ENCODE measurements around the gene TRABD2B. TPM values are rescaled to one million over a fixed set of nuclear protein-coding genes. Genes with fewer than 3 reads are reported as not detected.

Gene TRABD2B
- total RNA-seq, 2 experiments from 2014 or later, result not detected

- Mint-ChIP-seq H3K9me3 (no peaks in the 10 kb centered on the region), H3K4me1 (ENCODE audit: low read depth) (no peaks in the 10 kb centered on the region), H3K4me3 (no peak overlapping the region), H3K36me3 (ENCODE audit: low read depth) (no peaks in the 10 kb centered on the region), H3K27ac (no peak overlapping the region), H3K27me3 (ENCODE audit: low read depth) (peaks cover 7% of the 10 kb centered on the region)
- intact Hi-C loops (cut with micrococcal nuclease), result no loop called here
- CTCF ChIA-PET, result interaction anchor here (1.0 kb wide), 1 partner anchor 20 kb away, joined by 3 read pairs; no protein-coding TSS in a partner anchor
- no peak for DNase-seq
These were observed 222.0 kb downstream of the TRABD2B start for GRCh38 chr1:47774986-47775834.

DNA sequence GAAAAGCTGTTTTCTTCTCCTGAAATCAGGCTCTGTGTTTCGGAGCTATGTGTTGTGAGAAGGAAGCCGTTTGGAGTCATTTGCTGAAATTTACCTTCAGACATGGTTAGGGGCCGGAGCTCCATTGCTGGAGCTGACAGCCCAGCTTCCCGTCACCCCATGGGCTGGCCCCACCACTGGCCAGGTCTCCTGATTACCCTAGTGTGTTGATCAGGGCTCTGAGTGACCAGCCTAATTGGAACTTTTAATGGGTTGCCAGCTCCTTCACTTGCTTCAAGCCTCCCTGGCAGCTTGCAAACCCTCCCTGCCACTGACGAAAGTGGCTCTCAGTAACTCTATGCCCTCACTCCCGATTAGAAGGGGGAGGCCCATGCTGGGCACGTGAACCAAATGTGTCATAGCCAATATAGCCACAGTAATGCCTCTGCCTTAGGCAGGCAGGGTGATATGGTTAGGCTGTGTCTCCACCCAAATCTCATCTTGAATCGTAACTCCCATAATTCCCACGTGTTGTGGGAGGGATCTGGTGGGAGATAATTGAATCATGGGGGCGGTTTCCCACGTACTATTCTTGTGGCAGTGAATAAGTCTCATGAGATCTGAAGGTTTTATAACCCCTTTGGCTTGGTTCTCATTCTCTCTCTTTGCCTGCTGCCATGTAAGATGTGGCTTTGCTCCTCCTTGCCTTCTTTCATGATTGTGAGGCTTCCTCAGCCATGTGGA is 224.1 kb downstream of the TRABD2B start:
- no peaks in the 10 kb centered on the region for H3K4me1 Mint-ChIP-seq (ENCODE audit: low read depth)
- H3K27me3 Mint-ChIP-seq (ENCODE audit: low read depth), result peaks cover 7% of the 10 kb centered on the region
- no peak overlapping the region for H3K4me3 Mint-ChIP-seq
- no peak overlapping the region for H3K27ac Mint-ChIP-seq
- DNase-seq, result no peak
- CTCF ChIA-PET, result no interaction called here
- no peaks in the 10 kb centered on the region for H3K36me3 Mint-ChIP-seq (ENCODE audit: low read depth)
- H3K9me3 Mint-ChIP-seq, result no peaks in the 10 kb centered on the region
- intact Hi-C loops (cut with micrococcal nuclease), result no loop called here

DNA sequence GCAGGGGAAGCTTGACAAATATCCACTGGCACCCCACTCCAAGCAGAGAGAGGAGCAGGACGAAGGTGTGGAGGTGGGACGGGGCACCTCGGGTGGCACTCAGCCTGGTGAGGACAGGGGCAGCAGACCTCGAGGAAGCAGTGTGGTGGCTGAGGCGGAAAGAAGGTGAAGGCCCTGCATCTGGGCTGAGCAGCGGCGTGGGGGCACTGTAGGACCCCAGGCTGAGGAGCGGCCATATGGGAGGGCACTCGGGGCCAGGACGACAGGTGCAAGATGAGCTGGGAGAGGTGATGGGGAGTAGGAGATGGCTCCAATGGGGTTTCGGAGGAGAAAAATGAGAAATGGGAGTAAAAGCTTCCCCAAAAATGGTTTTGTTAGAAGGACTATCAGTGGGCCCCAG is 224.9 kb downstream of the TRABD2B start:
- Mint-ChIP-seq H3K27me3 (ENCODE audit: low read depth) (peaks cover 7% of the 10 kb centered on the region), H3K4me3 (no peak overlapping the region), H3K27ac (no peak overlapping the region), H3K36me3 (ENCODE audit: low read depth) (no peaks in the 10 kb centered on the region), H3K9me3 (no peaks in the 10 kb centered on the region), H3K4me1 (ENCODE audit: low read depth) (no peaks in the 10 kb centered on the region)
- intact Hi-C loops (cut with micrococcal nuclease), result no loop called here
- no peak for DNase-seq
- CTCF ChIA-PET, result no interaction called here

- Mint-ChIP-seq H3K36me3 (ENCODE audit: low read depth) (no peaks in the 10 kb centered on the region), H3K4me1 (ENCODE audit: low read depth) (no peaks in the 10 kb centered on the region), H3K4me3 (no peak overlapping the region), H3K27ac (no peak overlapping the region), H3K27me3 (ENCODE audit: low read depth) (peaks cover 7% of the 10 kb centered on the region), H3K9me3 (no peaks in the 10 kb centered on the region)
- intact Hi-C loops (cut with micrococcal nuclease), result no loop called here
- no peak for DNase-seq
- CTCF ChIA-PET, result no interaction called here
These were observed 225.4 kb downstream of the TRABD2B start for GRCh38 chr1:47771751-47772150.

- CTCF ChIA-PET, result interaction anchor here (1.7 kb wide), 1 partner anchor 14 kb away, joined by 4 read pairs; no protein-coding TSS in a partner anchor
- intact Hi-C loops (cut with micrococcal nuclease), result no loop called here
- Mint-ChIP-seq H3K27ac (no peak overlapping the region), H3K27me3 (ENCODE audit: low read depth) (peaks cover 2% of the 10 kb centered on the region), H3K9me3 (no peaks in the 10 kb centered on the region), H3K36me3 (ENCODE audit: low read depth) (no peaks in the 10 kb centered on the region), H3K4me1 (ENCODE audit: low read depth) (no peaks in the 10 kb centered on the region), H3K4me3 (no peak overlapping the region)
- no peak for DNase-seq
These were observed 227.2 kb downstream of the TRABD2B start for GRCh38 chr1:47769983-47770382.

DNA sequence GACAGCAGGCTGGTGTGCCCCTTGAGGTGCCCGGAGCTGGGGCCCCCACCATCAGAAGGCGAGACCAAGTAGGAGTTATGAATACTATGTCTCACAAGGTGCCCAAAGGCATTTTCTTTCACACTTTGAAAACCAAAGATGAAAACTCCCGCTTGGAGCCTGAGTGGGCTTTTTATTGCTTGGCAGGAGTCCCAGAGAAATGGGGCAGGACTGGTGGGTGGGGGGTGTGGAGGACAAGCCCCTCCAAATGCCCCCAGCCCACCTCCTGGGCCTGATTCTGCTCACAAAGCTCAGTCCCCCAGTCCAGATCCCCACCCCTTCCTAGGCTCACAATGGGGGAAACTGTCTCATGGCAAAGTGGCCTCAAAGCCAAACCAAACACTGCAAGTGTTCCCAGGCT is 227.9 kb downstream of the TRABD2B start:
- Mint-ChIP-seq H3K4me3 (no peak overlapping the region), H3K9me3 (no peaks in the 10 kb centered on the region), H3K36me3 (ENCODE audit: low read depth) (no peaks in the 10 kb centered on the region), H3K27ac (no peak overlapping the region), H3K27me3 (ENCODE audit: low read depth) (peaks cover 2% of the 10 kb centered on the region), H3K4me1 (ENCODE audit: low read depth) (no peaks in the 10 kb centered on the region)
- intact Hi-C loops (cut with micrococcal nuclease), result no loop called here
- no peak for DNase-seq
- CTCF ChIA-PET, result interaction anchor here (1.7 kb wide), 1 partner anchor 13 kb away, joined by 4 read pairs; no protein-coding TSS in a partner anchor

- Mint-ChIP-seq H3K9me3 (no peaks in the 10 kb centered on the region), H3K27ac (no peak overlapping the region), H3K4me1 (ENCODE audit: low read depth) (no peaks in the 10 kb centered on the region), H3K4me3 (no peak overlapping the region), H3K27me3 (ENCODE audit: low read depth) (peaks cover 2% of the 10 kb centered on the region), H3K36me3 (ENCODE audit: low read depth) (no peaks in the 10 kb centered on the region)
- CTCF ChIA-PET, result no interaction called here
- no peak for DNase-seq
- intact Hi-C loops (cut with micrococcal nuclease), result no loop called here
These were observed 229.5 kb downstream of the TRABD2B start for GRCh38 chr1:47767741-47768100.

DNA sequence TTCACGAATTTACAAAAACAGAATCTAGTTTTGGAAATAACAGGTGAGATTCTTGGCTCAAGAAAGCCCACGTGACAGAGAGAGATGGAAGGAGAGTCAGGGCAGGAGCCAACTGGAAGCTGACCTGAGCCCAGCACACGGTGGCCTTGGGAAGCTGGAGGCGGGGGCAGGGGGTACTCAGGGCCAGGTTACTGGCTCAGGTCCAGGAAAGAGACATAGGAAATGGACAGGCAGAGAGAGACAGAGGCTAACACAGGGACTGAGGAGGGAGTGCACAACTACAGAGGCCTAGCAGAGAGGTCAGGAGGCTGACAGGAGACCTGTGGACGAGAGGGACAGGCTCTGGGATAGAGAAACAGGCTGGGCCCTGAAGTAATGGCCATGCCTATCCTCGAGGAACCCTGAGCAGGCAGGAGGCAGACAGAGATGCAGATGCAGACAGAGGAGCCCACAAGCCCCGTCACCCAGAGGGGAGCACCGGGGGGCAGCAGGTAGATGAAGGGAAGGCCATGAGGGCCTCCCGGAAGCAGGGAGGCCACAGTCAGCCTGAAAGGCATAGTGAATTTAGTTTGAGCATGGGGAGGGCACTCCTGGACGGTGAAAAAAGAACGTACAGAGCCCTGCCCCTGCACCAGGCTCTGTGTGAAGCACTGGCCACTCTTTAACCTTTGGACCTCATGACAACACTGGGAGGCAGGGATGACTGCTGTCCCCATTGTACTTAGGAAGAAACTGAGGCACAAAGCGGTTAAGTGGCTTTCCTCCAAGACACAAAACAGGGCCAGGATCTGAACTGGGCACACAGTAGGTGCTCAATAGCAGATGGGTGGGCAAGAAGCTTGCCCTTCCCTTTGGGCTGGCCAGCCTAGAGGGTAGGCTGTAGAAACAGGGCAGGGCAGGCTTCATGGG is 230.1 kb downstream of the TRABD2B start:
- no peak for DNase-seq
- H3K27ac Mint-ChIP-seq, result no peak overlapping the region
- no peaks in the 10 kb centered on the region for H3K36me3 Mint-ChIP-seq (ENCODE audit: low read depth)
- intact Hi-C loops (cut with micrococcal nuclease), result no loop called here
- H3K4me1 Mint-ChIP-seq (ENCODE audit: low read depth), result no peaks in the 10 kb centered on the region
- H3K4me3 Mint-ChIP-seq, result no peak overlapping the region
- CTCF ChIA-PET, result no interaction called here
- H3K9me3 Mint-ChIP-seq, result no peaks in the 10 kb centered on the region
- peaks cover 2% of the 10 kb centered on the region for H3K27me3 Mint-ChIP-seq (ENCODE audit: low read depth)

DNA sequence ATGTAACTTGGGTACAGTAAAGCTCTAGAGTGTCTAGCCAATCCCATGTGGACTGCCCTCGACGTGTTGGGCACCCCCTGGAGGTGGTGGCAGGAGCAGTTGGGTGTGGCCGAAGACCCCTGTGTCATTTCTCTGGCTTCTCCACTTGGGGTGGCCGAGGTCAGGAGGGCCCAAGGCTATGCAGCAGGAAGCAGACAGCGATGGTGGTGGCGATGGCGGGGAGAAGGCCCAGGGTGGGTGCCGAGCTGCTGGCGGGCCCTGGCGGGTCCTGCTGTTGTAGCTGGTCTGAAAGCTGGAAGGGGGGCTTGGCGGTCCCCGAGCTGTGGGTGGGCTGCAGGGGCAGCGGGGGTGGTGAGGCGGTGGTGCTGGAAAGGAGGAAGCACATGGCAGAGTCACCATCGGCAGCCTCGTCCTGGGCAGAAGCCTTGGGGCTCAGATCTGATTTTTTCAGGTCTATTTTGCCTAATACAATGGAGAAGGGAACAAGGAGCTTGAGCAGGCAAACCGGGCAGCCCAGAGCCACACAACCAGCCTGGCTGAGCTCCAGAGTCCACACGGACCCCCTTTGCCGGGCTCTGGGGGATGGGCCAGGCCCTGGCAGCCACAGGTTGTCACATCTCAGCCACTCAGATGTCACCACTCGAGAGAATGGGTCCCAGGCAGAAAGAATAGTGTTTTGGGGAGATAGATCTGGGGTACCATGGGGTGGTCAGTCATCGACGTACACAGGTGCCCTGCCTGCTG is 231.3 kb downstream of the TRABD2B start:
- no peak for DNase-seq
- no peaks in the 10 kb centered on the region for H3K4me1 Mint-ChIP-seq (ENCODE audit: low read depth)
- H3K27ac Mint-ChIP-seq, result no peak overlapping the region
- intact Hi-C loops (cut with micrococcal nuclease), result no loop called here
- no peaks in the 10 kb centered on the region for H3K36me3 Mint-ChIP-seq (ENCODE audit: low read depth)
- H3K27me3 Mint-ChIP-seq (ENCODE audit: low read depth), result peaks cover 2% of the 10 kb centered on the region
- CTCF ChIA-PET, result no interaction called here
- no peaks in the 10 kb centered on the region for H3K9me3 Mint-ChIP-seq
- no peak overlapping the region for H3K4me3 Mint-ChIP-seq

- Mint-ChIP-seq H3K4me3 (no peak overlapping the region), H3K36me3 (ENCODE audit: low read depth) (no peaks in the 10 kb centered on the region), H3K9me3 (no peaks in the 10 kb centered on the region), H3K4me1 (ENCODE audit: low read depth) (no peaks in the 10 kb centered on the region), H3K27me3 (ENCODE audit: low read depth) (peaks cover under 1% of the 10 kb centered on the region), H3K27ac (no peak overlapping the region)
- intact Hi-C loops (cut with micrococcal nuclease), result no loop called here
- CTCF ChIA-PET, result no interaction called here
- no peak for DNase-seq
These were observed 231.9 kb downstream of the TRABD2B start for GRCh38 chr1:47765236-47765635.

- no peaks in the 10 kb centered on the region for H3K27me3 Mint-ChIP-seq (ENCODE audit: low read depth)
These were observed 232.6 kb downstream of the TRABD2B start for GRCh38 chr1:47764461-47765046.

More at GRCh38 chr1:47764461-47765046, 232.6 kb downstream of the TRABD2B start:
- no peaks in the 10 kb centered on the region for H3K36me3 Mint-ChIP-seq (ENCODE audit: low read depth)
- no peaks in the 10 kb centered on the region for H3K9me3 Mint-ChIP-seq
- DNase-seq, result no peak
- intact Hi-C loops (cut with micrococcal nuclease), result no loop called here
- CTCF ChIA-PET, result no interaction called here
- H3K27ac Mint-ChIP-seq, result no peak overlapping the region
- H3K4me1 Mint-ChIP-seq (ENCODE audit: low read depth), result no peaks in the 10 kb centered on the region
- no peak overlapping the region for H3K4me3 Mint-ChIP-seq
